ENCODE measurements around the gene SBK3.
A peak's percentile ranks its signal among the peaks of the same experiment; 100 is the strongest.
"Not testable (repeated sequence)": the region's sequence is repeated elsewhere in the genome, so short reads cannot be mapped to it uniquely, and the experiment has no call there.

SBK3 gene

DNA sequence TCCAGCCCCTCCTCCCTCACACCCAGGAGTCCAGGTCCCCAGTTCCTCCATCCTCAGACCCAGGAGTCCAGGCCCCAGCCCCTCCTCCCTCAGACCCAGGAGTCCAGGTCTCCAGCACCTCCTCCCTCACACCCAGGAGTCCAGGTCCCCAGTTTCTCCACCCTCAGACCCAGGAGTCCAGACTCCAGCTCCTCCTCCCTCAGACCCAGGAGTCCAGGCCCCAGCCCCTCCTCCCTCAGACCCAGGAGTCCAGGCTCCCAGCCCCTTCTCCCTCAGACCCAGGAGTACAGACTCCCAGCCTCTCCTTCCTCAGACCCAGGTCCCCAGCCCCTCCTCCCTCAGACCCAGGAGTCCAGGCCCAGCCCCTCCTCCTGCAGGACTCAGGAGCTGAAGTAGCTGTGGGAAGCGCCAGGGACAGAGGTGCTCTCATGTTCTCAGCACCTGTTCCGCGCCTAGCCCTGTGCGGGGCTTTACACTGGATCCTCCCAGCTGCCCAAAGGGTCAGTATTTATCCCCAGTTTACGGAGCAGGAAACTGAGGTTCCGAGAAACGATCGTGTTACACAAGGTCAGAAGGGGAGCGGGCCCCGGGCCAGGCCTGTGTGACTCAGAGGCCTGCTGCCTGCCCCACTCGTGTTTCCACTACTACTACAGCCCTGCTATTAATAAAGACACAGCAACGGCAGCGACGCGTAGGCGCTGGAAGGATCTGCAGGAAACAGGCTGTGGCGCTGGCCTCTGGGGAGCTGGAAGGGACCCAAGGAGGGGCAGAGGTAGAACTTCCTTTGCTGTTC is 1.7 kb upstream of the SBK3 start:
- peak; percentile 65 for DNase-seq
- in situ Hi-C loops (cut with HindIII; ENCODE audit: low pct_ligation_motif_present, low pct_unique_long_range_greater_than_20kb, low sequenced_read_pairs) = no loop called here

DNA sequence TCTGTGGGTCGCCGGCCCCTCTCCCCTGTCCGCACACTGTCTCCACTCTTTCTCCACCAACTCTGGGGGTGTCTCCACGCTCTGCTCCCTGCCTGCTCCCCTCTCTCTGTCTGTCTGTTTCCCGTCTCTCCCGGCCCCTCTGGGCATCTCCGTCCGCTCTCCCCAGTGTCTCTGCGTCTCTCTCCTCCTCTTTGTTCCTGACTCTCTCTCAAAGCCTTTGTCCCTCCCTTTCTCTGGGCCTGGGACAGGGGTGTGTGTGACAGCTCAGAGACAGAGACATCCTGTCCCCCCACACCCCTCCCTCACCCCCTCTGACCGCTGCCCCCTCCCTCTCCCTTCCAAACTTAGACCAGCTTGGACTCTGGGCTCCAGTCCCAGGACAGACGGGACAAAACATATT is 668 bp upstream of the SBK3 start:
- DNase-seq = no peak
- in situ Hi-C loops (cut with HindIII; ENCODE audit: low pct_ligation_motif_present, low pct_unique_long_range_greater_than_20kb, low sequenced_read_pairs) = no loop called here

DNA sequence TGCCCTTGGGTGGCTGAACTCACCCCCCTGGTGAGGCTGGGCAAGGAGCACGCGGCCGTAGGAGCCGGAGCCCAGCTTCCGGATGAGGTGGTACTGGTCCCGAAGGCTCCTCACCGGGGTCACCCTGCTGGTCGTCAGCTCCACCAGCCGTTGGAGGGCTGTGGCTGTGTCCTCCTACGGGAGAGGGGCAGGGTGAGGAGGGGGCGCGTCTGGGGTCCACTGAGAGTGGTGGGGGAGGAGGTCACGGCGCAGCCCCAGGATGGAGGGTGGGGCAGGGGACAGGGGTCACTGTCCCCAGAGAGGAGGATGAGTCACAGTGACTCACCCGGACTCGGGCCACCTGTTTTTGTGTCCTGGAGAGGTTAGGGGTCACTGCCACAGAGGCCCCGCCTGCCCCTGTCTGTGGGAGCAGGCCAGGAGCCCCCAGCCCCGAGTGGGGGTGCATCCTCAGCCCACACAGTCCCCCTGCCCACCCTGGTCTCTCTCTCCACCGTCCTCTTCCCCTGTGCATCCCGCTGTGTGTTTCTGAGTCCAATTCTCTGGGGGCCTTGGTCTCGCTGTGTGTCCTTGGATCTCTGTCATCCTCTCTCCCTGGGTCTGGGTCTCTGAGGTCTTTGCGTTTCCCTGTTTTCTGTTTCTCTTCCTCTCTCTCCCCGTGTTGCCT is 435 bp downstream of the SBK3 start:
- no peak for DNase-seq
- in situ Hi-C loops (cut with HindIII; ENCODE audit: low pct_ligation_motif_present, low pct_unique_long_range_greater_than_20kb, low sequenced_read_pairs) = no loop called here

DNA sequence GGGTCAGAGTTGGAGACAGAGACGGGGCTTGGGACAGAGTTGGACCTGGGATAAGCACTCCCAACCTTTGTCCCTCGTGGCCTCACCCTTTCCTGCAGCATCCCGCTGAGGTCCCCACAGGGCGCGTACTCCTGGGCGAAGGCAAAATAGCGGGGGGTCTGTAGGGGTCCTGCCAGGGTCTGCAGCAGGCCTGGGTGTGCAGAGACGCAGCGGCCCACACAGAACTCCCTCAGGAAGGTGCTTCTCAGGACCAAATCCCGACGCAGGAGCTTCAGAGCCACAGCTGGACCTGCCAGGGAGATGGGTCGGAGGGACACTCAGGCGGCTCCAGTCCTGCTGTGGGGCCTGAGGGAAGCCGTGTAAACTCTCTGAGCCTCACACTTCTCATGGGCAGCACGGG is 1.3 kb downstream of the SBK3 start:
- in situ Hi-C loops (cut with HindIII; ENCODE audit: low pct_ligation_motif_present, low pct_unique_long_range_greater_than_20kb, low sequenced_read_pairs) = no loop called here
- DNase-seq = no peak

DNA sequence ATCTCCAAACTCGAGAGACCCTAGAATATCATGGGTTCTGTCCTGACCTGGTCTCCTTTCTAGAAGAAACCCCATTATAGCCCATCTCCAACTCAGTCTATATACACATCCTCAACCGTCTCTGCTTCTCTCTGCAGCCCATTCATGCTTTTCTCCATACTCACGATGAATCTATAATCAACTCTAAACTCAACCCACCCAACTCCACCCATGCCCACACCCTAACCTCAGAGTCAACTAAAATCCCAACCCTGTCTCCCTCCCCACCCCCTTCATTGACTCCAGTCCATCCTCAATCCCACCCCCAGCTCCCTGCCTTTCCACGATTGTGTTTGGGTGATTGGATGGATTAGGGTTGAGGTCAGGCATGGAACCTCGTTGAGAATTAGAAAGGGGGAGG is 1.8 kb downstream of the SBK3 start:
- no peak for DNase-seq
- in situ Hi-C loops (cut with HindIII; ENCODE audit: low pct_ligation_motif_present, low pct_unique_long_range_greater_than_20kb, low sequenced_read_pairs) = no loop called here

DNA sequence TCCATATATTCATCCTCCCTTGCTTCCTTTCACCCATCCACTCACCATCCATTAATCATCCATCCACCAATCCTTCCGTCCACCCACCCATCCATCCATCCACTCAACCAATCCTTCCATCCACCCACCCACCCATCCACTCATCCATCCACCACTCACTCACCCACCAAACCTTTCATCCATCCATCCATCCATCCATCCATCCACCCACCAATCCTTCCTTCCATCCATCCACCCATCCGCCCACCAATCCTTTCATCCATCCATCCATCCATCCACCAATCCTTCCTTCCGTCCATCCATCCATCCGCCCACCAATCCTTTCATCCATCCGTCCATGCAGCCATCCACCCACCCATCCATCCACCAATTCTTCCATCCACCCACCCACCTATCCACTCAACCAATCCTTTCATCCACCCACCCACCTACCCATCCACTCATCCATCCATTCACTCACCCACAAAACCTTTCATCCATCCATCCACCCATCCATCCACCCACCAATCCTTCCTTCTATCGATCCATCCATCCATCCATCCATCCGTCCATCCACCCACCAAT is 3.0 kb downstream of the SBK3 start:
- in situ Hi-C loops (cut with HindIII; ENCODE audit: low pct_ligation_motif_present, low pct_unique_long_range_greater_than_20kb, low sequenced_read_pairs) = no loop called here
- no peak for DNase-seq

DNA sequence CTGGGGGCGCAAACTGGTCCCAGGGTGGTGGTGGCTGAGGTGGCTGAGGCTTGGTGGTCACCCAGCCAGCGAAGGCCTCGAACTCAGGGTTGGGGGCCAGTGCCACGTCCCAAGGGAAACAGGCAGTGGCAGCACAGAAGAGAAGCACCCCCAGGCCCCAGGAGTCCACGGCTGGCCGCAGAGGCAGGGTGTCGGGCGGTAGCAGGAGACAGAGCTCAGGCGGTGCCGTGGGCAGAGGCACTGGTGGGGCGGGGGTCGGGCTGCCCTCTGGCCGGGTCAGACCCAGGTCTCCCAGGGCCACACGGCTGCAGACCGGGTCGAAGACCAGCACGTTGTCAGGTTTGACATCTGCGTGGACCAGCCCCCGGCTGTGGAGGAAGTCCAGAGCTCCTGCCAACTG is 4.3 kb downstream of the SBK3 start:
- DNase-seq = no peak
- in situ Hi-C loops (cut with HindIII; ENCODE audit: low pct_ligation_motif_present, low pct_unique_long_range_greater_than_20kb, low sequenced_read_pairs) = no loop called here

DNA sequence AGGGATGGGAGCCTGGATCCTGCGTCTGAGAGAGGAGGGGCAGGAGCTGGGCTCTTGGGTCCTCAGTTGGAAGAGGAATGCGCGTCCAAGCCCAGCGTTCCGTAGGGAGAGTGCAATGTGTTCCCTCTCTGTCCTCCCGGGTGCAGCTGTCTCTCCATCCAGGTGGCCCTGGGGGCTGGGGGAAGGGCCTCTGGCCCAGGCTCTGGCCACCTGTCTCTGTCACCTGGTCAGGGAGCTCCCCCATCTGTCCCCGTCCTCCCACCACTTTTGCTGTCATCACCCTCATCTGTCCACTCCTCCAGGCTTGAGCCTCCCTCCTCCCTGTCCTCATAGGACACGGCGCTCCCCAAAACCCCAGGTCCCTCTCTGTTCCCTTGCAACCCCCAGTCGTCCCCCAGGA is 4.7 kb downstream of the SBK3 start:
- in situ Hi-C loops (cut with HindIII; ENCODE audit: low pct_ligation_motif_present, low pct_unique_long_range_greater_than_20kb, low sequenced_read_pairs) = no loop called here
- DNase-seq = no peak

DNA sequence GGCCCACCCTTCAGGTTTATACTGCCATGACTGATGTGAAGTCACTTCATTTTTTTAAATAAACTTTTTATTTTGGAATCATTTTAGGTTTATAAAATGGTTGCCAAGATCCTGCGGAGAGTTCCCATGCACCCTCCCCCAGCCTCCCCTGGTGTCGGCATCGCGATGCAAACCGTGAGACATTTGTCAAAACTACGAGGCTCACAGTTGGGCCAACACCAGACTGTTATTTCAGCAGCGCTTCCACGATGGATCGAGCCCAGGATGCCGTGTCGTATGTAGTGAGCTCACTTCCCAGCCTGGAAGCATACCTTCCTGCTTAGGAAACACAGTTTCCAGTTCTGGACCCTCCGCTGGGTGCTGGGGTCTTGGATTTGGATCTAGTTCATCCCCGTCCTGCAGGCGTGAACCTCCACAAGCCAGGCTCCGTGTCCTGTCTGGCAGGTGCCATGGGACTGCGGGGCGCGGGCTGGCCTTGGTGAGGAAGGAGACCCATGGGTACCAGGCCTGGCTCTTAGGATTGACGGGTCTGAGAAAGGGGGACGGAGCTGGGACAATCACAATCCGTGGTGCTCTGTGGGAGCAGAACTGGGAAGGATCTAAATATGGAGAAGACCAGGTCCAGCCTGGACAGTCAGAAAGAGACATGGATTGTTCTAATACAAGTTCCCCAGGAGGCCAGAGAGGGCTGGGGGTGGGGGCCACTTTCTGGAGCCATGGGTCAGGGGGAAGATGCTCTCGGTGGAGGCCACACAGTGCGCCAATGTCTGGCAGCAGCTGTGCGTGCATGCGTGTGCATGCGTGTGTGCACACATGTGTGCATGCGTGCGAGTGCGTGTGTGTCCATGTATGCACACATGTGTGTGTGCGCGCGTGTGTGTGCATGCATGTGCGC is 6.0 kb downstream of the SBK3 start:
- no peak for DNase-seq
- in situ Hi-C loops (cut with HindIII; ENCODE audit: low pct_ligation_motif_present, low pct_unique_long_range_greater_than_20kb, low sequenced_read_pairs) = no loop called here

DNA sequence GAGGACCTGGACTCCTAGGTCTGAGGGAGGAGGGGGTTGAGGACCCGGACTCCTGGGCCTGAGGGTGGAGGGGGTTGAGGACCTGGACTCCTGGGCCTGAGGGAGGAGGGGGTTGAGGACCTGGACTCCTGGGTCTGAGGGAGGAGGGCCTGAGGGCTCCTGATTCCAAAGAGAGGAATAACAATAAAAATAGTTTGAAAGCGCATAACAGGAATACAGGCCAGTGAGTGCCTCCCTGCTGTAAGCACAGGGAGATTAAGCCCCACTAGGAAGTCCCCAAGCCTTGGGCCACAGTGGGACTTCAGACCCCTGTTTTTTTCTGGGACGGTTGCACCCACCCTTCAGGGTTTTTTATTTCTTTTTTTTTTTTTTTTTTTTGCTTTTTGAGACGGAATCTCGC is 7.2 kb downstream of the SBK3 start:
- no peak for DNase-seq
- in situ Hi-C loops (cut with HindIII; ENCODE audit: low pct_ligation_motif_present, low pct_unique_long_range_greater_than_20kb, low sequenced_read_pairs) = no loop called here

DNA sequence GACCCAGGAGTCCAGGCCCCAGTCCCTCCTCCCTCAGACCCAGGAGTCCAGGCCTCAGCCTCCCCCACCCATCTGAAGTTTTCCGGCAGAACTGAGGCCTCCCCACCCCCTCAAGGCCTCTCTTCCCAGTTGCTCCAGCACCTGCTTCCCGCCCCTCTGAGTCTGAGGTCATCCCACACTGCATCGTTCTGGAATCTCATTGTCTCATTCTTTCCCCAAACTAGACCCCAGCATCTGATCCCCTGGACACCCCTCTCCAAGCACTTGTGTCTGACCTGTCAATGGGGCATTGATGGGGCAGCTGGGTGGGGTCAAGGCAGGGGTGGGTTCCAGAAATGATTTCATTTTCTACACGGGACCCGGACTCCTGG is 7.6 kb downstream of the SBK3 start:
- in situ Hi-C loops (cut with HindIII; ENCODE audit: low pct_ligation_motif_present, low pct_unique_long_range_greater_than_20kb, low sequenced_read_pairs) = no loop called here
- DNase-seq = peak; percentile 9

DNA sequence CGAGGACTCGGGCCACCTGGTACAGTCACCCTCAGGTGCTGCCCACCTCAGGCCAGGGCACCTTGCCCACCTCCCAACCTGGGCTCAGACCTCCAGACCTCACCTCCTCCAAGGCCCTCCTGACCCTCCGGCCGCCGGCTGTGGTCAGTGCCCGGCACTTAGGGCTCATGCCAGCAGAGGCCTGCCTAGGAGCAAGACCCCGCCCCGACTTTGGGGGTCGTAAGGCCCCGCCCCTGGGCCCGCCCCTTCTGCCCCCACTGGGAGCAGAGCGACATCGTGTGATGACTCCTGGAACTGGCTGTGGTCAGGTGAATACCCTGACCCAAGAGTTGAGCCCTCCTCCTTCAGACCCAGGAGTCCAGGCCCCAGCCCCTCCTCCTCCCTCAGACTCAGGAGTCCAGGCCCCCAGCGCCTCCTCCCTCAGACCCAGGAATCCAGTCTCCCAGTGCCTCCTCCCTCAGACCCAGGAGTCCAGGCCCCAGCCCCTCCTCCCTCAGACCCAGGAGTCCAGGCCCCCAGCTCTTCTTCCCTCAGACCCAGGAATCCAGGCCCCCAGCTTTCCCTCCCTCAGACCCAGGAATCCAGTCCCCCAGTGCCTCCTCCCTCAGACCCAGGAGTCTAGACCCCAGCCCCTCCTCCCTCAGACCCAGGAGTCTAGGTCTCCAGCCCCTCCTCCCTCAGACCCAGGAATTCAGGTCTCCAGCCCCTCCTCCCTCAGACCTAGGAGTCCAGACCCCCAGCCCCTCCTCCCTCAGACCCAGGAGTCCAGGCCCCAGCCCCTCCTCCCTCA is 8.2 kb downstream of the SBK3 start, which contains the start of gene SBK2:
SBK2 (minus strand) TSS at position 183 of the 790 bp plus-strand sequence. CDS start 839 bp downstream, outside the sequence.
- in situ Hi-C loops (cut with HindIII; ENCODE audit: low pct_ligation_motif_present, low pct_unique_long_range_greater_than_20kb, low sequenced_read_pairs) = no loop called here
- peak; percentile 20 for DNase-seq

DNA sequence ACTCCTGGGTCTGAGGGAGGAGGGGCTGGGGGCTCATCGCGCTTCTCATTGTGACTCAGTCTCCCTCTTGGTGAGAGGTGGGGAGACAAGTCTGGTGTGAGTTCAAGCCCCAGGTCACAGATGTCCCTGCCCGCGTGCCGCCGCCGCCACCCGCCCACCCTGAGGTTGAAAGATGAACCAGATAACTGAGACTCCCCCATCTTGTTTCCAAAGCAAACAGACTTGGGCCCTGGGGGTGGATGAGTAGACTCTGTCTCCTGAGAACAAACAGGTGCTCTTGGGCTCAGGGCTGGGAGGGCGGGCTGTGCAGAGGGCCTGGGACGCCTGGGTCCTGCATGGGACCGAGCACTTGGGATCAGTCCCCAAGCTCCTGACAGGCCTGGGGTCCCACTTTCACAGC is 9.0 kb downstream of the SBK3 start:
- DNase-seq = no peak
- in situ Hi-C loops (cut with HindIII; ENCODE audit: low pct_ligation_motif_present, low pct_unique_long_range_greater_than_20kb, low sequenced_read_pairs) = no loop called here

DNA sequence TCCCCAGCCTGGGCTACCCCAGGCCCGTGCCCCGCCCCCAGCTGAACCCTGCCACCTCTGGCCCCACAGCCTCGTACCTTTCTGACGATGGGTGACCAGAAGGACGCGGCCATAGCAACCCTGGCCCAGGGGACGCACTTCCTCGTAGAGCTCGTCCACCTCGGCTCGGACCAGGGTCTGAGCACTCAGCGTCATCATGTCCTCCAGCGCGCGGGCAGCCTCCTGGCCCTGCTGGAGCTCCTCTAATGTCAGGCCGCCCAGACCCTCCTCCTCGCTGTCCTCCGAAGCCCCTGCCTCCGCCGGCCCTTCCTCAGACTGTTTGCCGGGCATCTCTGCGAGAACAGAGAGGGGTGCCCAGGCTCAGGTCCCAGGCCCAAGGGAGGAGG is 9.4 kb downstream of the SBK3 start:
- DNase-seq = no peak
- in situ Hi-C loops (cut with HindIII; ENCODE audit: low pct_ligation_motif_present, low pct_unique_long_range_greater_than_20kb, low sequenced_read_pairs) = no loop called here

DNA sequence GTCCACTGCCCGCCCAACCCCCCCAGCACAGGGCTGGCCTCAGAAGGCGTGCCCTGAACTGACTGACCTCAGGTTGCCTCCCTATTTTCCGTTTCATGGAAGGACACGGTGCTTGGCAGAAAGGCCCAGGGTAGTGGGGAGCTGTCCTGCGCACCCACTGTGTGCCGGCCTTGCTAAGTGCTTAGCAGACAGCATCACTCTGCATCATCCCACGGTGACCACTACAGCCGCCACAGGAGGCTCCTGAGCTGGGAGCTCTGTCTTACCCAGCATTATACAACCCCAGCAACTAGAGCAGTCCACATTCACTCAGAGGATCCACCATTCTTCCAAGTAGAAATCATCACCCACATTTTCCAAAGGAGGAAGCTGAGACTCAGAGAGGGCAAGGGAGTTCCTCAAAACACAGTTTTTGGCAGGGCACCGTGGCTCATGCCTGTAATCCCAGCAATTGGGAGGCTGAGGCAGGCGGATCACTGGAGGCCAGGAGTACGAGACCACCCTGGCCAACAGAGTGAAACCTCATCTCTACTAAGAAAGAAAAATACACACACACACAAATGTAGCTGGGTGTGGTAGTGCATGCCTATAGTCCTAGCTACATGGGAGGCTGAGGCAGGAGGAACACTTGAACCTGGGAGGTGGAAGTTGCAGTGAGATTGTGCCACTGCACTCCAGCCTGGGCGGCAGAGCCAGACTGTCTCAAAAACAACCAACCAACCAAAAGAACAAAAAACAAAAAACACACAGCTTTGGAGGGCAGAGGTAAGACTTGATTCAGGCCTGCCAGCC is 10.0 kb downstream of the SBK3 start:
- in situ Hi-C loops (cut with HindIII; ENCODE audit: low pct_ligation_motif_present, low pct_unique_long_range_greater_than_20kb, low sequenced_read_pairs) = no loop called here
- DNase-seq = no peak

DNA sequence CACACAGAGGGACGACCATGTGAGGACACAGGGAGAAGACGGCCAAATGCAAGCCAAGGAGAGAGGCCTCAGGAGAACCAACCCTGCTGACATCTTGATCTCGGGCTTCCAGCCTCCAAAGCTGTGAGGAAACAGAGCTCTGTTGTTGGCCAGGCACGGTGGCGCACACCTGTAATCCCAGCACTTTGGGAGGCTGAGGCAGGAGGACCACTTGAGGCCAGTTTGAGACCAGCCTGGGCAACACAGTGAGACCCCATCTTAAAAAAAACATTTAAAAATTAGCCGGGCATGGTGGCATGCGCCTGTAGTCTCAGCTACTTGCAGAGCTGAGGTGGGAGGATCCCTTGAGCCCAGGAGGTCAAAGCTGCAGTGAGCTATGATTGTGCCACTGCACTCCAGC is 11.1 kb downstream of the SBK3 start:
- in situ Hi-C loops (cut with HindIII; ENCODE audit: low pct_ligation_motif_present, low pct_unique_long_range_greater_than_20kb, low sequenced_read_pairs); DNase-seq: not testable (repeated sequence)

DNA sequence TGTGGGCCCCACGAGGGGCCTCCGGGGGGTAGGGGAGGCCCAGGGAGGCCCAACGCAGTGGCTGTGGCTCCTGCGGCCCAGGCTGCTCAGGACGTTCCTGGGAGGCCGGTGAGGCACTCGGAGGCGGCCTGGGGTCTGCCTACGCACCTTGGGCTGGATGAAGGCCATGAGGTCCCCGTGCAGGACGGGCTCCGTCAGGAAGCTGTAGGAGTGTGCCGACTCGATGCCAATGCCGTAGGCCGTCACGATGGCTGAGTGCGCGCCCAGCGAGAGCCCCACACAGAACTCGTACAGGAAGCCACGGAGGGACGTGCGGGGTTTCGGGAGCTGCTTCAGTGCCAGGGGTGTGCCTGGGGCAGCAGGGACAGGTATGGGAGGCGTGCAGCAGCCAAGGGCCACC is 14.3 kb downstream of the SBK3 start:
- DNase-seq = no peak
- in situ Hi-C loops (cut with HindIII; ENCODE audit: low pct_ligation_motif_present, low pct_unique_long_range_greater_than_20kb, low sequenced_read_pairs) = no loop called here

All from ACHN (cell line).